Stimulated activated CD8-positive, alpha-beta memory T cell treated with anti-CD3 and anti-CD28 coated beads, Interleukin-4, amount 100 ng/mL, for 1 hour (primary cell): ENCODE data around the gene SLC47A1.
"Not testable (repeated sequence)": the region's sequence is repeated elsewhere in the genome, so short reads cannot be mapped to it uniquely, and the experiment has no call there.

ENCODE experiments used
- DNase-seq, 2 donors: peaks; one replicate each; pipeline ENCODE4 v3.0.0-alpha.2; 2020; ENCODE audit warnings: low read depth in 2 of 2, low spot score in 1 of 2

SLC47A1 gene

GRCh38 chr17:19554393-19554792 is 20.7 kb downstream of the SLC47A1 start:
- no peak for DNase-seq

DNA sequence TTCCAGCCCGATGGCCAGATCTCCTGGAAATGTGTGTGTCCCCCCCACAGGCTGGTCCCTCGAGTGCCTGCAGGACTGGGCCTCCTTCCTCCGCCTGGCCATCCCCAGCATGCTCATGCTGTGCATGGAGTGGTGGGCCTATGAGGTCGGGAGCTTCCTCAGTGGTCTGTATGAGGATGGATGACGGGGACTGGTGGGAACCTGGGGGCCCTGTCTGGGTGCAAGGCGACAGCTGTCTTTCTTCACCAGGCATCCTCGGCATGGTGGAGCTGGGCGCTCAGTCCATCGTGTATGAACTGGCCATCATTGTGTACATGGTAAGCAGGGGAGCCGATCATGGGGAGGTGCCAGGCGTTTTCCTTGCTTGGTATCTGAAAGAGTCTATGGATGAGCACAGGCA is 22.1 kb downstream of the SLC47A1 start:
- no peak for DNase-seq

- no peak for DNase-seq
Measured at GRCh38 chr17:19558946-19559345, 25.3 kb downstream of the SLC47A1 start.

DNA sequence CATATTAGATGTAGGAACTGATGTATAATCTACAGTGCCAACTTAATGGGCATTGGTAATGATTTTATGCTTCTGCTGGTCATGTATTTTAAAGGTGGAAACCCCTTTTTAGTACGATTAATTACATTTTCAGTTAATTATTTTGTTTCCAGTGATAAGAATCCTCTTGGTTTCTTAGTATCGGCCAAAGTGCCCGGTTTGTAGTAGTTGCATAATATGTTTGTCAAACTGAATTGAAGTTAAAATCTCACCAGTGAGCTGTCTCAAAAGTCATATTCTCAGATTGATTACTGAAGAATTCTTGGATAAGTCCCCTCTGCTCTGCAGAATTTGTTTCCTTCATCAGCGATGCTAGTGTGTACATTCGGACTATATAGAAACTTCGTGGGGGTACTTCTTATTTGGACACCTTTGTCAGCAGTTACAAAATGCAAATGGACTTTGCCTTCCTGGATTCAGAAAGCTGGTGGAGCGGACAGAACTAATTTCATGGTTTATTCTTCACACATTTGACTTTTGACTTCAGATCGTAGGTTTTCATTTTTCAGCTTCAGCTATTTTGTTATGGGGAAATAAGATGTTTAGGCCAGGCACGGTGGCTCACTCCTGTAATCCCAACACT is 28.2 kb downstream of the SLC47A1 start:
- DNase-seq: no peak

DNA sequence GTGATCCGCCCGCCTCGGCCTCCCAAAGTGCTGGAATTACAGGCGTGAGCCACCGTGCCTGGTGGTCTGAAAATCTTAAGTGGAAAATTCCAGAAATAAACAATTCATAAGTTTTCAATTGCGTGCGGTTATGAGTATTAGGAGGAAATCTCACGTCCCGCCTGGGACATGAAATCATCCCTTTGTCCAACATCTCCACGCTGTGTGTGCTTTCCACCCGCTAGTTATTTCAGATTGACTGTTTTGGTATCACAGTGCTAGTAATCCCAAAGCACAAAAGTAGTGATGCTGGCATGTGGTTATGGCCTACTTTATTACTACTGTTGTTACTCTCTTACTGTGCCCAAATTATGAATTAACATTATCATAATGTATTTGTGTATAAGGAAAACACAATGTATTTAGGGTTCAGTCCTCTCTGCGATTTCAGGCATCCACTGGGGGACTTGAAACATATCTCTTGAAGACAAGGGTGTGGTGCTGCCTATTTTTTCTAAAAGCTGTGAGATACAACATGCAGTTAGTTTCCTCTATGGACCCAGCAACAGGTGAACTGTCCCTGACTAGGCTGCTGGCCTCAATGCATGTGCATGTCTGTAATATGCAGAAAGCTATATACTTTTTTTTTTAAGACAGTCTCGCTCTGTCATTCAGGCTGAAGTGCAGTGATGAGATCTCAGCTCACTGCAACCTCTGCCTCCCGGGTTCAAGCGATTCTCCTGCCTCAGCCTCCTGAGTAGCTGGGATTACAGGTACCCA is 32.3 kb downstream of the SLC47A1 start:
- no peak for DNase-seq

GRCh38 chr17:19567216-19568015 is 33.8 kb downstream of the SLC47A1 start:
- DNase-seq: no peak

- no peak for DNase-seq
Measured at GRCh38 chr17:19568016-19568350, 34.3 kb downstream of the SLC47A1 start.

GRCh38 chr17:19569785-19570543 is 36.3 kb downstream of the SLC47A1 start:
- no peak for DNase-seq

DNA sequence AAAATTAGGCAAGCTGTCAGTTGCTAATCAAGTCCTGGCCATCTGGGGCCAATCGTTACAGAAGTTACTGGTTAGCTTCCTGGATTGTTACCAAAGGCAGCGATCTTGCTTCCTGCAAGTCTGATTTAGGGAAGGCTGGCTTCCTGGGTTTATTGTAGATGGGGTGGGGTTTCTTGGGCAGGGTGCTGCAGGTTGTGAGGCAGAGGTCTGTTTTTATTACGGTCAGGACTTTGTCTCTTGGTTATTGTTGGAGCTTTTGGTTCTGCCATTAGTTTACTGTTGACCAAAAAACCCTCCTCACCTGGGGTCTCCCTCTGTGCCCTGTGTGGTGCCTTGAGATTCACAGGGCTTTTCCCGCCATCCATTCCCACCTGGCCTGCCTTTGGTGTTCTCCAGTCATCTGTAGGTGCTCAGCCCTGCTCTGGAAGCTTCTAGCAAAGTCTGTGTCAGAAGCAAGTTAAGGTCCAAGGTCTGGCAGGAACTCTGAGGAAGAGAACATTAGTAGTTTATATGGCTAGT is 36.9 kb downstream of the SLC47A1 start:
- no peak for DNase-seq

- DNase-seq: no peak
Measured at GRCh38 chr17:19573075-19573474, 39.4 kb downstream of the SLC47A1 start.

DNA sequence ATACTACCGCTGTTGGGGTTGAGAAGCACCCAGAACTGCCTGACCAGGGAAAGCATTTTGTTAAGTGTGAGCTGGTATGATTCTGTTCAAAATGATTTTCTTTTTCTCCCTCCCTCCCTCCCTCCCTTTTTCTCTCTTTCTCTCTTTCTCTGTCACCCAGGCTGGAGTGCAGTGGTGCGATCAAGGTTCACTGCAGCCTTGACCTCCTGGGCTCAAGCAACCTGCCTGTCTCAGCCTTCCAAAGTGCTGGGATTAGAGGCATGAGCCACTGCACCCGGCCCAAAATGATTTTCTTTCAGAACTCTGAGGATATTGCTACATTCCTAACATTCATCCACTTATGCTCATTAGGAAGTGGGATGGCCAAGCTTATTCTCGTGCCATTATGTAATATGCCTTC is 41.3 kb downstream of the SLC47A1 start:
- DNase-seq: no peak

GRCh38 chr17:19578545-19578944 is 44.9 kb downstream of the SLC47A1 start:
- no peak for DNase-seq

DNA sequence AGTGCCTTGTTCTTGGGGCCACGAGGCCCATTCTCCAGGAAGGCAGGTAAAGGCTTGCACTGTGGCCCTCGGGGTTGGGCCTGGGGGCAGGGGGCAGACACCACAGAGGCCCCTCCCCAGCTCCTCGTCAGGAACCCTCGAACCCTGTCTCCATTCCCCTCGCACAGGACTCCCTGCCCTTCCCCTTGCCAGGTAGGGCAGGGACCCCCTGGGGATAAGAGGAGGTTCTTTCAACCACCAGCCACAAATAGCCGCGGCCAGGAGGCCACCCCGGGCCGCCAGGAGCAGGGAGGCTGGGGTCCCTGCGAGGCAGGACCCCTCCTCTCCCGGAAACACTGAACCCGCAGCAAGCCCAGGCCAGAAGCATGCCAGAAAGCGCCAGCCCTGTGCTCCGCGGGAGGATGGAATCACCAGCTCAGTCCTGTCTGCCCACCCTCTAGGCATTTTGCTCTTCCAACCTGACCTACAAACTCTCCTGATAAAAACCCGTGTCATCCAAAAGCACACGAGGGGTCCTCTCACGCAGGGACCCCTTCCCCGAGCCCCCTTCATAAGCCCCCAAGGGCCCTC is 45.6 kb downstream of the SLC47A1 start:
- no peak for DNase-seq

GRCh38 chr17:19579867-19580565 is 46.4 kb downstream of the SLC47A1 start:
- DNase-seq: no peak

- DNase-seq: not testable (repeated sequence)
Measured at GRCh38 chr17:19580566-19580920, 46.9 kb downstream of the SLC47A1 start.

GRCh38 chr17:19582152-19582551 is 48.5 kb downstream of the SLC47A1 start:
- not testable (repeated sequence) for DNase-seq

GRCh38 chr17:19583871-19584270 is 50.2 kb downstream of the SLC47A1 start:
- DNase-seq: no peak

- DNase-seq: no peak
Measured at GRCh38 chr17:19590451-19590850, 56.8 kb downstream of the SLC47A1 start.

DNA sequence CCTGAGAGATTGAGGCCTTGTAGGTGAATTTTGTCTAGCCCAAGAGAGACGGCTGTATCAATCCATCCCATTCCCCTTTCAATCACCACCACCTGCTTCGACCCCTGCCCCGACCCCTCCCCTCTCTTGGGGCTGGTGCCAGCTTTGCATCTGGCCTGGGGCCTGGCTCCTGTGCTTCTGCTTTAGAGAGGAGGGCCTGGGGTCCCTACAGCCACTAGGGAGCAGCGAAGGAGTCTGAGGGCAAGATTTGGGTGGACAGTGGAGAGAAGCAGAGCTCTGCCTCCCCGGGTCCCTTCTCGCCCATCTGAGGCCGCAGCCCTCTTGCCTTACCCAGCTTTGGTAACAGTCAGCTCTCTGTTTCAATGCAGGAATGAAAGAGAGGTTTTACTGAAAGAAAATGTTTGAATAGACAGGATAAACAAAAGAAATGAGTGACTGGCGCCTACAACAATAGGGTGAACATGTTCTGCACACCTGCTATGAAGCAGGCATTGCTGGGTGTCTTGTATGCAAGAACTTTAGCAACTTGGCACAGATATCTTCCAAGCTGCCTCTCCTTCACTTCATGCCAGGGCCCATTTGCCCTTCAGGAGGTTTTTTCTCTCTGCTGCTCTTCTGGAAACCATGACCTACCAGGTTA is 57.4 kb downstream of the SLC47A1 start:
- no peak for DNase-seq

DNA sequence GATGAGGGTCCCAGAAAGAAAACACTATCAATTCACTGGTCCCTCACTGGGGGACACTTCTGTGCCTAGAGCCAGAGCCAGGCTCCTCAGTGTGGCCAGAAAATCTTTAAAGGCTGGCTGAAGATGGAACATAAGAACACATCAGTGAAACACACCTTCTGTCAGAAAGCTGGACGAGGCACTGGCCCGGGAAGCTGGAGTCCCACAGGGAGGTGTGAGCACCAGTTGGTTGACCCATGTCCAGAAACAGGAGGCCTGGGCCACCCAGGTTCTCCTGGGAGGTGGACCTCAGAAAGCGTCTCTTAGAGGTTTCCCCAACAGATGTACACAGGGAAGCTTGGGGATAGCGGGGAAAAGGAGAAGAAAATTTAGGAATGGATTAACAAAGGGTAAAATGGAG is 58.7 kb downstream of the SLC47A1 start:
- no peak for DNase-seq
